Measurements from ENCODE around the gene AAK1. TPM values are rescaled to one million over a fixed set of nuclear protein-coding genes. Genes with fewer than 3 reads are reported as not detected.

The AAK1 gene
- total RNA-seq (100 to 1,000 TPM; 187 to 243 TPM), total RNA-seq (91.4 to 161 reads per million in 2 donors)

GRCh38 chr2:69643602-69644505 is at the start of gene AAK1:
Gene AAK1, minus strand, starts transcription at chr2:69643739. Its CDS starts 699 bp downstream, at chr2:69643040.
- Mint-ChIP-seq H3K27ac (peak within 1 kb of the TSS; percentile 99), H3K4me3 (peak within 1 kb of the TSS; percentile 97), H3K27me3 (no peaks in the 10 kb centered on the region), H3K4me1 (peaks cover 64% of the 10 kb centered on the region), H3K36me3 (ENCODE audit: low read depth) (peaks cover 8% of the 10 kb centered on the region)
- DNase-seq = peak; percentile 58 to 77 (median 69)
- H3K9me3 ChIP-seq (ENCODE audit: control insufficient read depth, low read length, poor library complexity, severe bottlenecking) = no peaks in the 10 kb centered on the region
- ATAC-seq = peak; percentile 60

- H3K4me3 Mint-ChIP-seq = no peak overlapping the region
- DNase-seq (no peak), ATAC-seq (no peak)
- H3K27me3 Mint-ChIP-seq = no peaks in the 10 kb centered on the region
- no peaks in the 10 kb centered on the region for H3K9me3 ChIP-seq (ENCODE audit: control insufficient read depth, low read length, poor library complexity, severe bottlenecking)
- no peaks in the 10 kb centered on the region for H3K36me3 Mint-ChIP-seq (ENCODE audit: low read depth)
- H3K4me1 Mint-ChIP-seq = peaks cover 55% of the 10 kb centered on the region
- peak overlapping the region; percentile 97 for H3K27ac Mint-ChIP-seq
Measured at GRCh38 chr2:69692424-69692823, 48.9 kb upstream of the AAK1 start.

GRCh38 chr2:69689969-69690368 is 46.4 kb upstream of the AAK1 start:
- Mint-ChIP-seq H3K27ac (peak overlapping the region; percentile 97), H3K36me3 (ENCODE audit: low read depth) (no peaks in the 10 kb centered on the region), H3K27me3 (no peaks in the 10 kb centered on the region), H3K4me1 (peaks cover 47% of the 10 kb centered on the region), H3K4me3 (peak overlapping the region; percentile 41)
- no peak for ATAC-seq
- no peak for DNase-seq
- H3K9me3 ChIP-seq (ENCODE audit: control insufficient read depth, low read length, poor library complexity, severe bottlenecking) = no peaks in the 10 kb centered on the region

GRCh38 chr2:69689466-69689865 is 45.9 kb upstream of the AAK1 start:
- Mint-ChIP-seq H3K36me3 (ENCODE audit: low read depth) (no peaks in the 10 kb centered on the region), H3K27ac (peak overlapping the region; percentile 97), H3K27me3 (no peaks in the 10 kb centered on the region), H3K4me3 (peak overlapping the region; percentile 73), H3K4me1 (peaks cover 51% of the 10 kb centered on the region)
- no peaks in the 10 kb centered on the region for H3K9me3 ChIP-seq (ENCODE audit: control insufficient read depth, low read length, poor library complexity, severe bottlenecking)
- DNase-seq (no peak), ATAC-seq (no peak)

- ATAC-seq (no peak), DNase-seq (no peak)
- Mint-ChIP-seq H3K27ac (peak overlapping the region; percentile 97), H3K36me3 (ENCODE audit: low read depth) (no peaks in the 10 kb centered on the region), H3K4me1 (peaks cover 50% of the 10 kb centered on the region), H3K27me3 (no peaks in the 10 kb centered on the region), H3K4me3 (no peak overlapping the region)
- H3K9me3 ChIP-seq (ENCODE audit: control insufficient read depth, low read length, poor library complexity, severe bottlenecking) = no peaks in the 10 kb centered on the region
Measured at GRCh38 chr2:69687971-69688611, 44.6 kb upstream of the AAK1 start.

GRCh38 chr2:69686813-69687212 is 43.3 kb upstream of the AAK1 start:
- no peaks in the 10 kb centered on the region for H3K9me3 ChIP-seq (ENCODE audit: control insufficient read depth, low read length, poor library complexity, severe bottlenecking)
- no peak for DNase-seq
- peak overlapping the region; percentile 16 for H3K4me3 Mint-ChIP-seq
- ATAC-seq = no peak
- H3K4me1 Mint-ChIP-seq = peaks cover 47% of the 10 kb centered on the region
- no peaks in the 10 kb centered on the region for H3K36me3 Mint-ChIP-seq (ENCODE audit: low read depth)
- H3K27ac Mint-ChIP-seq = peak overlapping the region; percentile 60
- H3K27me3 Mint-ChIP-seq = no peaks in the 10 kb centered on the region

GRCh38 chr2:69685321-69686048 is 41.9 kb upstream of the AAK1 start:
- peak overlapping the region; percentile 27 for H3K27ac Mint-ChIP-seq
- H3K4me1 Mint-ChIP-seq = peaks cover 42% of the 10 kb centered on the region
- no peak overlapping the region for H3K4me3 Mint-ChIP-seq
- no peaks in the 10 kb centered on the region for H3K9me3 ChIP-seq (ENCODE audit: control insufficient read depth, low read length, poor library complexity, severe bottlenecking)
- peaks cover 3% of the 10 kb centered on the region for H3K36me3 Mint-ChIP-seq (ENCODE audit: low read depth)
- peak; percentile 30 for ATAC-seq
- DNase-seq = no peak
- H3K27me3 Mint-ChIP-seq = no peaks in the 10 kb centered on the region

- peak overlapping the region; percentile 67 for H3K4me3 Mint-ChIP-seq
- no peaks in the 10 kb centered on the region for H3K9me3 ChIP-seq (ENCODE audit: control insufficient read depth, low read length, poor library complexity, severe bottlenecking)
- H3K4me1 Mint-ChIP-seq = peaks cover 41% of the 10 kb centered on the region
- ATAC-seq = no peak
- no peaks in the 10 kb centered on the region for H3K27me3 Mint-ChIP-seq
- peaks cover 7% of the 10 kb centered on the region for H3K36me3 Mint-ChIP-seq (ENCODE audit: low read depth)
- H3K27ac Mint-ChIP-seq = peak overlapping the region; percentile 70
- no peak for DNase-seq
Measured at GRCh38 chr2:69683170-69683971, 39.8 kb upstream of the AAK1 start.

- H3K9me3 ChIP-seq (ENCODE audit: control insufficient read depth, low read length, poor library complexity, severe bottlenecking) = no peaks in the 10 kb centered on the region
- Mint-ChIP-seq H3K4me1 (peaks cover 39% of the 10 kb centered on the region), H3K36me3 (ENCODE audit: low read depth) (peaks cover 7% of the 10 kb centered on the region), H3K27me3 (no peaks in the 10 kb centered on the region), H3K27ac (no peak overlapping the region), H3K4me3 (no peak overlapping the region)
- DNase-seq (no peak), ATAC-seq (no peak)
Measured at GRCh38 chr2:69682525-69682924, 39.0 kb upstream of the AAK1 start.

GRCh38 chr2:69680001-69680675 is 36.6 kb upstream of the AAK1 start:
- peak overlapping the region; percentile 6 for H3K27ac Mint-ChIP-seq
- peaks cover 7% of the 10 kb centered on the region for H3K36me3 Mint-ChIP-seq (ENCODE audit: low read depth)
- DNase-seq (no peak), ATAC-seq (no peak)
- H3K4me3 Mint-ChIP-seq = peak overlapping the region; percentile 57
- no peaks in the 10 kb centered on the region for H3K9me3 ChIP-seq (ENCODE audit: control insufficient read depth, low read length, poor library complexity, severe bottlenecking)
- H3K4me1 Mint-ChIP-seq = peaks cover 34% of the 10 kb centered on the region
- H3K27me3 Mint-ChIP-seq = no peaks in the 10 kb centered on the region

- peak overlapping the region; percentile 19 for H3K4me3 Mint-ChIP-seq
- H3K36me3 Mint-ChIP-seq (ENCODE audit: low read depth) = peaks cover 7% of the 10 kb centered on the region
- ATAC-seq (no peak), DNase-seq (no peak)
- H3K27ac Mint-ChIP-seq = no peak overlapping the region
- peaks cover 15% of the 10 kb centered on the region for H3K4me1 Mint-ChIP-seq
- H3K27me3 Mint-ChIP-seq = no peaks in the 10 kb centered on the region
- no peaks in the 10 kb centered on the region for H3K9me3 ChIP-seq (ENCODE audit: control insufficient read depth, low read length, poor library complexity, severe bottlenecking)
Measured at GRCh38 chr2:69677914-69678313, 34.4 kb upstream of the AAK1 start.

- Mint-ChIP-seq H3K4me1 (peaks cover 15% of the 10 kb centered on the region), H3K4me3 (no peak overlapping the region), H3K36me3 (ENCODE audit: low read depth) (peaks cover 3% of the 10 kb centered on the region), H3K27ac (peak overlapping the region; percentile 41), H3K27me3 (no peaks in the 10 kb centered on the region)
- no peak for DNase-seq
- no peaks in the 10 kb centered on the region for H3K9me3 ChIP-seq (ENCODE audit: control insufficient read depth, low read length, poor library complexity, severe bottlenecking)
- no peak for ATAC-seq
Measured at GRCh38 chr2:69676146-69676545, 32.6 kb upstream of the AAK1 start.

Measured in T-helper 17 cell (primary cell).